HepG2 (cell line): ENCODE results near the gene TRIM31. TPM values are rescaled to one million over a fixed set of nuclear protein-coding genes. Genes with fewer than 3 reads are reported as not detected.

Experiments
- FOXC1 ChIP-seq: sonication (generic); formaldehyde crosslinking; IDR thresholded peaks from 2 replicates; pipeline ENCODE4 v1.8.0; 2022; ENCODE audit warnings: mild to moderate bottlenecking, missing genetic modification reagents, borderline replicate concordance
- ISX ChIP-seq: sonication (generic); formaldehyde crosslinking; conservative IDR thresholded peaks from 2 replicates; pipeline ENCODE4 v1.5.0; 2020; ENCODE audit warnings: missing genetic modification reagents
- MXD4 ChIP-seq: IDR thresholded peaks from 2 replicates; pipeline ENCODE4 v1.6.1; 2016; ENCODE audit warnings: mild to moderate bottlenecking, missing biosample characterization, missing genetic modification reagents
- NR1H2 ChIP-seq: sonication (generic); formaldehyde crosslinking; IDR thresholded peaks from 2 replicates; pipeline ENCODE4 v1.8.1; 2022; ENCODE audit warnings: low read depth, missing genetic modification reagents, borderline replicate concordance
- NRL ChIP-seq: sonication (generic); formaldehyde crosslinking; IDR thresholded peaks from 2 replicates; pipeline ENCODE4 v1.5.0; 2020; ENCODE audit warnings: missing genetic modification reagents, mild to moderate bottlenecking, moderate library complexity, borderline replicate concordance
- ZNF512 ChIP-seq: sonication (generic); formaldehyde crosslinking; IDR thresholded peaks from 2 replicates; pipeline ENCODE4 v1.4.0; 2020; ENCODE audit warnings: mild to moderate bottlenecking, missing genetic modification reagents
- ZNF605 ChIP-seq: sonication (generic); formaldehyde crosslinking; IDR thresholded peaks from 2 replicates; pipeline ENCODE4 v1.8.0; 2022; ENCODE audit warnings: mild to moderate bottlenecking, missing genetic modification reagents
- polyA plus RNA-seq, 8 experiments: library from polyadenylated mRNA; depleted of rRNA in 3 of 8; stranded (reverse) in 7 of 8; unstranded in 1 of 8; fragments of >200 nt; fragmentation: Illumina TruSeq in 4 of 8; extraction: Trizol in 4 of 8; gene quantifications; 2 replicates each; pipeline versions ENCODE4 v1.2.1 to v1.2.3, GENCODE V29; 2011 to 2016; ENCODE audit warnings: low read depth in 4 of 8, missing spikeins in 1 of 8, mixed read lengths in 1 of 8; ENCODE audit not compliant: insufficient read depth in 1 of 8
- total RNA-seq, 5 experiments: library from RNA; depleted of rRNA; stranded (reverse); fragments of >200 nt; fragmentation: Illumina TruSeq; extraction: Trizol; gene quantifications; 2 replicates each; pipeline ENCODE4 v1.2.3, GENCODE V29; 2016; ENCODE audit warnings: low read depth in 1 of 5
- TF ChIP-seq, protein P1 (sequence below): sonication (generic); formaldehyde crosslinking; IDR thresholded peaks from 2 replicates; pipeline ENCODE4 v1.4.0; 2020; ENCODE audit warnings: mild to moderate bottlenecking, missing genetic modification reagents, borderline replicate concordance
- TF ChIP-seq, protein P2 (sequence below): sonication (generic); formaldehyde crosslinking; IDR thresholded peaks from 2 replicates; pipeline ENCODE4 v1.5.1; 2020; ENCODE audit warnings: missing genetic modification reagents, mild to moderate bottlenecking, borderline replicate concordance
- TF ChIP-seq, protein P3 (sequence below): sonication (generic); formaldehyde crosslinking; IDR thresholded peaks from 2 replicates; pipeline ENCODE4 v1.5.0; 2020; ENCODE audit warnings: missing genetic modification reagents

Gene TRIM31
- total and polyA plus RNA-seq, 2 of the 13 experiments (the other 11 are each of a cell fraction or from before 2014, with no cell fraction given): 0.13 to 0.51 TPM

GRCh38 chr6:30060606-30061091, 52.2 kb downstream of the TRIM31 start (continued):
- TF ChIP-seq ZNF512 (CRISPR knock-in tag) (no peak), NRL (CRISPR knock-in tag) (no peak), ZNF605 (no peak), NR1H2 (CRISPR knock-in tag) (no peak), MXD4 (CRISPR knock-in tag) (no peak; the same call in 1 of the 2 replicates), ISX (CRISPR knock-in tag) (no peak), FOXC1 (CRISPR knock-in tag) (no peak)
- TF ChIP-seq, protein P1, sequence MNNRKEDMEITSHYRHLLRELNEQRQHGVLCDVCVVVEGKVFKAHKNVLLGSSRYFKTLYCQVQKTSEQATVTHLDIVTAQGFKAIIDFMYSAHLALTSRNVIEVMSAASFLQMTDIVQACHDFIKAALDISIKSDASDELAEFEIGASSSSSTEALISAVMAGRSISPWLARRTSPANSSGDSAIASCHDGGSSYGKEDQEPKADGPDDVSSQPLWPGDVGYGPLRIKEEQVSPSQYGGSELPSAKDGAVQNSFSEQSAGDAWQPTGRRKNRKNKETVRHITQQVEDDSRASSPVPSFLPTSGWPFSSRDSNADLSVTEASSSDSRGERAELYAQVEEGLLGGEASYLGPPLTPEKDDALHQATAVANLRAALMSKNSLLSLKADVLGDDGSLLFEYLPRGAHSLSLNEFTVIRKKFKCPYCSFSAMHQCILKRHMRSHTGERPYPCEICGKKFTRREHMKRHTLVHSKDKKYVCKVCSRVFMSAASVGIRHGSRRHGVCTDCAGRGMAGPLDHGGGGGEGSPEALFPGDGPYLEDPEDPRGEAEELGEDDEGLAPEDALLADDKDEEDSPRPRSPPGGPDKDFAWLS: no peak
- TF ChIP-seq, protein P2, sequence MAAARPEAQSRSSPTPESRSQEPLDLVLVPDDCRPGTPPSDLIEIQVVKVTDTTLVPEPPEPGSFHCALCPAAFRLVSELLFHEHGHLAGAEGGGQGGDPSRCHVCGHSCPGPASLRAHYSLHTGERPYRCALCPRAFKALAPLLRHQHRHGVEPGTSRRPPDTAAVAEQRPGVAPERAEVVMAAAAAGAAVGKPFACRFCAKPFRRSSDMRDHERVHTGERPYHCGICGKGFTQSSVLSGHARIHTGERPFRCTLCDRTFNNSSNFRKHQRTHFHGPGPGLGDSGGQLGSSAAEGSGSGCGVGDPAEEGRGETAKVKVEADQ (CRISPR knock-in tag): no peak
- TF ChIP-seq, protein P3, sequence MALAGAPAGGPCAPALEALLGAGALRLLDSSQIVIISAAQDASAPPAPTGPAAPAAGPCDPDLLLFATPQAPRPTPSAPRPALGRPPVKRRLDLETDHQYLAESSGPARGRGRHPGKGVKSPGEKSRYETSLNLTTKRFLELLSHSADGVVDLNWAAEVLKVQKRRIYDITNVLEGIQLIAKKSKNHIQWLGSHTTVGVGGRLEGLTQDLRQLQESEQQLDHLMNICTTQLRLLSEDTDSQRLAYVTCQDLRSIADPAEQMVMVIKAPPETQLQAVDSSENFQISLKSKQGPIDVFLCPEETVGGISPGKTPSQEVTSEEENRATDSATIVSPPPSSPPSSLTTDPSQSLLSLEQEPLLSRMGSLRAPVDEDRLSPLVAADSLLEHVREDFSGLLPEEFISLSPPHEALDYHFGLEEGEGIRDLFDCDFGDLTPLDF (CRISPR knock-in tag): no peak
- TF ChIP-seq, all 625 proteins: peak for 31
